GM12892 (cell line): ENCODE data around the gene TBCD.

Experiments
- DNase-seq: peaks from one replicate; pipeline ENCODE4 v3.0.0; 2011; ENCODE audit not compliant: insufficient read length
- FAIRE-seq: peaks from 2 replicates; lab custom pipeline; 2011; peaks lifted over from hg19 to GRCh38; lab: Jason Lieb, UNC
- POLR2A ChIP-seq: IDR thresholded peaks from 2 replicates; pipeline ENCODE4 v1.6.1; 2011; ENCODE audit warnings: low read depth, low read length, control low read depth
- POLR2AphosphoS5 ChIP-seq: IDR thresholded peaks from 2 replicates; pipeline ENCODE4 v1.6.1; 2011; ENCODE audit warnings: low read depth, low read length, control low read depth
- TAF1 ChIP-seq: IDR thresholded peaks from 2 replicates; pipeline ENCODE4 v1.6.1; 2011; ENCODE audit warnings: low read depth, mild to moderate bottlenecking, control low read depth, low read length, borderline replicate concordance

The TBCD gene

DNA sequence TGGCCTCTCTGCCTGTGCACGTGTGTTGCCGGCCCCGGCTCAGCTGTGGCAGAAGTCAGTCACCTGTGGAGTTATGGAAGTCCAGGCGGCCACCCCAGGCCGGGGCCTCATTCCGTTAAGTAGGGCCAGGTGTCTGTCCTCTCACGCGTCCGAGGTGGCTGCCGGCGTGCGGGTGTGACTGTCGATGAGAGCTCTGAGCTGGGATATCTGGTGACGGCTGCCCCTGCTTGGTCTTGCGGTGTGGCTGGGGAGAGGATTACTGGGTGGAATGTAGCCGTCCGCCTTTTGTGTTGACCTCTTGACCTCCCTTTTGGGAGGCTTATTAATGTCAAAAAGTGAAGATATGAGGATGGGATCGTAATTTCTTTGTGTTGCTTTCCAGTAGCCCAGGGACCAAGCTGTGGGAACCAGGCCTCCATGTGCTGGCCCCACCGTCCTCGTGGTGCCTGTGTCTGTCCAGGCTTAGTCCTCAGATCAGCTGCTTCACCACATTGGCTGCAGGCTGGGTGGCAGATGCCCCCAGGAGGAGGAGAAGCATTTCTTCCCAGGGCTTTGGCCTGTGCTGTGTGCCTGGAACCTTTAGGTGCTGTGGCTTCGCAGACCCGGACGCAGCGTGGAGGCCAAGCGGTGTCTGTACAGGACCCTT is 111.0 kb downstream of the TBCD start:
- no peak for TF ChIP-seq TAF1
- no peak for TF ChIP-seq POLR2A
- no peak for TF ChIP-seq POLR2AphosphoS5
- FAIRE-seq: no peak
- DNase-seq: no peak

DNA sequence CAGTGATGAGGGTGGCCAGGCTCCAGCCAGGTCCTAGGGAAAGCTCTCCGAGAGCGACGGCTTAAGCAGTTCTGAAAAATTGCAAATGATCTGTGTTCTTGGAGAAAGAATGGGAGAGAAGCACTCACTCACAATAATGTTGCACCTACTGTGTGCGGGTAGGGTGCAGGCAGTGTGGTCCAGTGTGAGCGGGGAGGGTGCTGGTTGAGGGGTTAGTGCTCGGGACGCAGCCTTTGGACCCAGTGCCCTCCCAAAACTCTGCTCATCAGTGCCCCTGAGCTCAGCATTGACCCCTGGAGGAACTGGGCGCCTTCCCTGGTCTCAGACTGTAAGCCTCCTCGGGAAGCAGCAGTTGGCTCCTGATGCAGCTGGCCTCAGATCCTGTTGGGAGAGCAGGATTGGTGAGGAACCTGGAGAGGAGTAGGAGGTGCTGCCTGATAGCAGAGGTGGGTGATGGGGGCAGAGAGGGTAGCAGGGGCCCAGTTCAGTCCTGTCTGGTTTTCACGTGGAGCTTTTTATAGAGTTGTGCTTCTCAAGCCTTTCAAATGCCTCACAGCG is 111.6 kb downstream of the TBCD start:
- DNase-seq (no peak), FAIRE-seq (peak; percentile 27)
- TF ChIP-seq POLR2AphosphoS5: no peak
- TF ChIP-seq POLR2A: no peak
- no peak for TF ChIP-seq TAF1

DNA sequence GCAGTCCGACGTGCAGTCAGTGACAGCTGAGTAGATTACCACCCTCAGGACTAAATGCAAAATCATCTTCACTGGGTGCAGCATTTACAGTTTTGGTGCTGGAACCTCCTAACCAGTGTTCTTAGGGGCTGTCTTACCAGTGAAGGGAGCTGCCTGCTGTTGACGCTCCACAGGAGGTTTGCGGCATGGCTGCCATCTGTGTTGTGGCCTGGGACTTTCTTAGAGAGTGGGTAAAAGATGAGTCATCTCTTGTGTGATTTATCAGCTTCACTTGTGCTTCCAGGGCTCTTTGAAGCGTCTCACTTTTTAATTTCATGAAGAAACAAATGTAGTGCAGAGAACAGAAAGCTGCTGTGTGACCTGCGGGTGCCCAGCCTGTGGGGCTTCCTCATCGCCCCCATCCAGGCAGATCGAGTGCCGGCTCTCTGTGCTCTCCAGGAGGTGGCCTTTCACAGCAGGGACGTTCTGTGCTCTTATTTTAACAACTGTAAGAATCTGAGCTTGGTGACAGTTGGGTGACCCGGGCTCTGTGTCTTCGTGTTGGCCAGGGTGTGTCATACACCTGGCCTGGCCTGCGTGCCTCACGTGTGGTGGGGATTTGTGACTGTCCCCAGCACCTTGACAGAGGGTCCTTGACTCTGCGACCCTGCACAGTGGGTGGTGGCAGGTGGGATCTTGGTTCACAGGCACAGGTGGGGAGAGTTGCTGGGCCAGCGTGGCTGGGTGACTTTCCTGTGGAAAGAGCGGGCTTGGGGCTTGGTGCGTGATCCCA is 112.3 kb downstream of the TBCD start:
- TF ChIP-seq TAF1: no peak
- no peak; the same call in 1 of the 2 replicates for TF ChIP-seq POLR2AphosphoS5
- no peak; the same call in 1 of the 2 replicates for TF ChIP-seq POLR2A
- DNase-seq: peak; percentile 70
- peak; percentile 98 for FAIRE-seq

DNA sequence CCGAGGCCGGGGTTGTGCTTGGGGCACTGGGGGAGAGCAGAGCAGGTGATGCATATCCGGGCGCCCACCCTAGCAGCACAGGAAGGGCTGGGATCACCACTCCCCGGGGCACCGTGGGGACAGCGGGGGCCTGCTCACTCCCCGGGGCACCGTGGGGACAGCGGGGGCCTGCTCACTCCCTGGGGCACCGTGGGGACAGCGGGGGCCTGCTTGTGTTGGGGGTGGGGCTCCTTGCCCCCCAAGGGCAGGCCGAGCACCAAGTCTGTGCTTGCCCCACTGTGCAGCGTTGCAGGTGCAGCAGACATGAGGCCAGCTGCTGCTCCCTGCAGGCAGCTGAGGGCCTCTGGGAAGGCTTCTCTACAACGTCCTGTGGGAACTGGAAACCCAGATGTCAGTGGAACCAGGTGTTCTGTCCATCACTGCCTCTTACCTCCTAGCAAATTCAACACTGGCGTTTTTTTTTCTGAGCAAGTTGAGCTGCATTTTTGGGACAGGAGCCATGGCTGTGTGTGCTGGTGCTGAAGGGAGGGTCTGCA is 112.9 kb downstream of the TBCD start:
- TF ChIP-seq TAF1 (no peak), POLR2A (no peak), POLR2AphosphoS5 (peak; percentile 5; the same call in 1 of the 2 replicates)
- FAIRE-seq: peak; percentile 84
- DNase-seq: no peak

DNA sequence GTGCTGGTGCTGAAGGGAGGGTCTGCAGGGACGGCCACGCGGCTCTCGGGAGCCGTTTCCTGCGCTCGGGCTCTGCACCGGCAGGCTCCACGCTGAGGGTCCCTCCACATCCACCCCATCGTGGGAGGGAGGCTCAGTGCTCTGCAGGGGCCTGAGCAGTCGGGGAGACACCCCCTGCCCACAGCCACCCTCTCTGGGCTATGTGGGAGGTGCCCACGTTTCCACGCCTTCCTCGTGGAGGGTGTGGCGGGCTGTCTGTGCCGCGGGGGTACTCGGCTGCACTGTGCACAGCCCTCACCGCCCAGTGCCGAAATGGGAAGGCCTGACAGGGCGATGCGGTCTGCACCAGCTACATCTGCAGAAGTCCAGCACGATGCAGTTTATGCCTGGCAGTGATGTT is 113.4 kb downstream of the TBCD start:
- no peak for FAIRE-seq
- DNase-seq: no peak

DNA sequence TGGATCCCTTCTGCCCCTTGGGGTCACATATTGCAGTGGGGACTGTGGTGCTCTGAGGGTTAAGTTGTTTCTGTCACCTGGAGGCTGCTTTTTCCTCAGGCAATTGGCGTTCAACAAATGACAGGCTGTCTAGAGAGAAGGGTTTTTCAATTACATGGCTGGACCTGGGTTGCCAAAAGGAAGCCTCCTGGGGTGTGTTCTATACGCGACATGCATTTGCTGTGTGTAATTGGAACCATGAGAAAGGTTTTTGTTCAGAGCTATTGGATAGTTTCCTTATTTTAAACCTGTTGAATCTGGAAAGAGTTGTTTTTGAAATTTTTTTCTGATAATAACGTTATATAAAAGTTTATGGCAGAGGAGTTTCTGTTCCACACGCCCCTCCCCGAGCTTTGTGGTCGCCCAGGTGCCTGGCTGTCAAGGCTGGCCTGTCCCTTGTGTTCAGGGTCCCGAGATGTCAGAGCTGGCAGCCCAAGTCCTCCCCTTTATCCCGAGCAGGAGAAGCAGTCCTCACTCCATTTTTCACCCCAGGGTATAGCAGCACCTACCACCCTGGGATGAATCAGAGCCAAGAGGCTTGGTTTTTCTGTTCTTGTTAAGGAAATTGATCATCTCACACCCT is 114.0 kb downstream of the TBCD start:
- FAIRE-seq: no peak
- TF ChIP-seq POLR2A (no peak), POLR2AphosphoS5 (no peak), TAF1 (no peak)

More for the DNA sequence above, 113.4 kb downstream of the TBCD start:
- no peak for TF ChIP-seq TAF1
- no peak for TF ChIP-seq POLR2A
- TF ChIP-seq POLR2AphosphoS5: no peak

DNA sequence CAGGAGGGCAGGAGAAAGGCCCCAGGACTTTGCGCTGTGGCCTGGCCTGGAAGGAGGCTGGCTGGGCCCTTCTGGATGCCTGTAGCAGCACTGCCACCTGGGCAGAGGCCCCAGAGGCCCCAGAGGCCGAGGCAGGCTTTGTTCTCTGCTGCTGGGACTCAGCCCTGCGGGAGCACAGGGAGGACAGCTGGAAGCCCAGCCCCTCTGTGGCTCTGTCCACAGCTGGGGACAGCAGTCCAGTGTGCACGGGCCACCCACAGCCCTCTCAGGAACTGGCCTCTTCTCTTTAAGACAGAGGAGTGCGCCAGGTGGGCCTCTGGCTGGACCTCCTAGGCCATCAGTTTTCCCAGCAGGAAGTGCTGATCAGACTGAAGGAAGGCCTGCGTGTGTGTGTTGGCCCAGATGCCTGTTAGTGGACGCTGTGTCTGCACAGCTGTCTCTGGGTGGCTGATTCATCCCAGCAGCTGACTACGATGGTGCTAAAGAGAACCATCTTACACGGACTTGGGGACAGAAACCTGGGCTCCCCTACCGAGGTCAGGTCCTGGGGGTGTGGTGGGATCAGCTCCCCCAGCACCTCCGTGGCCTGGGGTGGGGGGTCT is 114.8 kb downstream of the TBCD start:
- no peak for FAIRE-seq
- no peak for DNase-seq
- TF ChIP-seq POLR2A: no peak
- no peak for TF ChIP-seq POLR2AphosphoS5
- no peak for TF ChIP-seq TAF1

More for the DNA sequence above, 114.0 kb downstream of the TBCD start:
- no peak for DNase-seq

DNA sequence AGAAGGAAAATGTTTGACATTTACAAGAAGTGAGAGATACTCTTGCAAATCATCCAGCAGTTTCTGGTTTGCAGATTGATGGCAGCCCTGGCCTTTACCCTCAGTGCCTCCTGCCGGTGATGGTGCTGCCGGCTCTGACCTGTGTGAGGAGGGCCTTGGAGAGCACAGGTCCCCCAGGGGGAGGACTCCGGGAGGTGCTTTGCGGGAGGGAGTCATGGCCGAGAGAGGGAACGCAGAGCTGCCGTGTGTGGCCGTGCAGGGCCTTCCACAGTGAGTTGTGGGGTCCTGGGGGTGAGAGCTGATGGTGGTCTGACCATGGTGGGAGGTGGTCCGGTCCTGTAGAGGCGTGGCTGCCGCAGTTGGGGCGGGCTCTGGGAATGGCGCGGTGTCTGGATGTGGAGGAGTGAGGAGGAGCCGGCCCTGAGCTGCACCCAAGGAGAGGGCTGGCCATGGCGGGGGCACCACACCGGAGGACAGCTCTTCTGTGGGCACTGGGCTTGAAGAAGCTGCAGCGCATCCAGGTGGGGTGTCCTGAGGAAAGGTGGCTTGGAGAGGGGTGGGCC is 116.0 kb downstream of the TBCD start:
- FAIRE-seq: no peak
- no peak for DNase-seq
- TF ChIP-seq TAF1: no peak
- TF ChIP-seq POLR2AphosphoS5: no peak
- no peak for TF ChIP-seq POLR2A

DNA sequence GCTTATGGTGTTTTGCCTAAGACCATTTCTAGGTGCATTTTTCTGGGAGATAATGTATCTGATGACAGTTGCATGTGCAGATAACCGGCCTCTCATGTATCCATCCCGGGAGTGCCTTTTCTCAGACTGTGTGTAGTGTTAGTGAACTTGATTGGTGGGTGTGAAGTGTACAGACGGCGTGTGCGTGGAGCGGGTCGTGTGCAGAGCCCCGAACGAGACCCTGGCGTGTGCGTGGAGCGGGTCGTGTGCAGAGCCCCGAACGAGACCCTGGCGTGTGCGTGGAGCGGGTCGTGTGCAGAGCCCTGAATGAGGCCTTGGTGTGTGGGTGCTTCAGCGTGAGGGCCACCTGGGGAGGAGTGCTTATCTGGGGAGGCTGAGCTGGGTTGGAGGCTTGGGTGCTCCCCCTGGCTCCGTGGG is 116.9 kb downstream of the TBCD start:
- TF ChIP-seq TAF1 (no peak), POLR2A (no peak), POLR2AphosphoS5 (no peak)
- no peak for FAIRE-seq
- no peak for DNase-seq

DNA sequence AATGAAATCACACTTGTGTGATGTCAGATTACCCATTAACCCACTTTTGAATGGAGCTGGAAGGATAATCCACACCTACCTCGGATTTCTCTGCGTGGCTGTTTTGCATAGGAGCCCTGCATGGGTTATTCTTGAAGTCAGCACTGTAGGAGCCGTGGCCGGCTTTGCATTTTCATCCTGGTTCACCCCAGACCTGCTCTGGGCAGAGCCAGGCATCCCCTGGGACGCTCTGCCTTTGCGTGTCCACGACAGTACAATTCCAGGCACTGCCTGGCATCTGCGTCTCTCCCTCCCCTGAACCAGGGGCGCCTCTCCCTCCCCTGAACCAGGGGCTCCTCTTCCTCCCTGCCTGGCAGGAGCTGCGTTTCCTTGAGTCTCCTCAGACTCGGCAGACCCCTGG is 117.7 kb downstream of the TBCD start:
- TF ChIP-seq POLR2AphosphoS5 (no peak), POLR2A (no peak), TAF1 (no peak)
- FAIRE-seq (no peak), DNase-seq (no peak)

DNA sequence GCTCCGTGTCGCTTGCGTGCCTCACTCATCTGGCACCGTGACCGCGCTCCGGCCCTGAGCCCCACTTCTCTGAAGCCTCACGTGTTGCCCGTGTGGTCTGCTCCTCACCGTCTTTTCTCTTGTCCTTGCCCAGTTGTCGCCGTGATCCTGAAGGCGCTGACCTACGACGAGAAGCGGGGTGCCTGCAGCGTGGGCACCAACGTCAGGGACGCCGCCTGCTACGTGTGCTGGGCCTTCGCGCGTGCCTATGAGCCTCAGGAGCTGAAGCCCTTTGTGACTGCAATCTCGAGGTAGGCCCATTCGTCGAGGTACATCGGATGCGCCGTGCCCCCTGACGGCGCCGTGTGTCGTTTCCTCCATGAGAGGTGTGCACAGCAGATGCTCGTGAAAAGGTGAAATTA is 118.2 kb downstream of the TBCD start:
- no peak for DNase-seq
- TF ChIP-seq POLR2A (no peak), POLR2AphosphoS5 (no peak), TAF1 (no peak)
- FAIRE-seq: peak; percentile 72
